HFFc6 (cell line): ENCODE results near the gene KLF11. TPM values are rescaled to one million over a fixed set of nuclear protein-coding genes. Genes with fewer than 3 reads are reported as not detected.

ENCODE experiments used
- DNase-seq: peaks from one replicate; pipeline ENCODE4 v3.0.0-alpha.2; 2018
- H3K27ac Mint-ChIP-seq: 2 replicates; pipeline ENCODE4 v1.8.0; 2020; ENCODE audit warnings: mild to moderate bottlenecking, mixed read lengths
- H3K27me3 Mint-ChIP-seq: 2 replicates; pipeline ENCODE4 v1.8.0; 2021; ENCODE audit warnings: mild to moderate bottlenecking, moderate library complexity, mixed read lengths; ENCODE audit not compliant: insufficient read depth
- H3K36me3 Mint-ChIP-seq: 2 replicates; pipeline ENCODE4 v1.8.0; 2021; ENCODE audit warnings: low read depth, mixed read lengths
- H3K4me1 Mint-ChIP-seq: 2 replicates; pipeline ENCODE4 v1.8.0; 2020; ENCODE audit warnings: low read depth, mixed read lengths
- H3K4me3 Mint-ChIP-seq: 2 replicates; pipeline ENCODE4 v1.8.0; 2020; ENCODE audit warnings: mild to moderate bottlenecking, moderate library complexity, mixed read lengths
- H3K9me3 Mint-ChIP-seq: 2 replicates; pipeline ENCODE4 v1.8.0; 2020; ENCODE audit warnings: mild to moderate bottlenecking, mixed read lengths
- total RNA-seq, 6 experiments: library from RNA; stranded (reverse); fragmentation: NEBNext Ultra II Directional; extraction: Animal tissue kit (Norgen Biotek cat#: 25700); gene quantifications; 2 replicates in 1 of 6; 3 replicates in 5 of 6; pipeline ENCODE4 v1.2.3, GENCODE V29; 2021
- TF ChIP-seq, protein P1 (sequence below): fragments of 200-600 bp; sonication (generic); IDR thresholded peaks from 2 replicates; pipeline ENCODE4 v1.5.0; 2021; ENCODE audit warnings: antibody characterized with exemption, mild to moderate bottlenecking

Gene KLF11
- total RNA-seq, 6 experiments from 2014 or later = 2.8 to 3.9 (median 3.6) TPM

- Mint-ChIP-seq H3K27me3 (peaks cover 52% of the 10 kb centered on the region), H3K4me3 (peak overlapping the region; percentile 84), H3K36me3 (no peaks in the 10 kb centered on the region; the same call in 1 of the 2 replicates), H3K27ac (peak overlapping the region; percentile 79), H3K9me3 (no peaks in the 10 kb centered on the region), H3K4me1 (peaks cover 25% of the 10 kb centered on the region)
- TF ChIP-seq, protein P1, sequence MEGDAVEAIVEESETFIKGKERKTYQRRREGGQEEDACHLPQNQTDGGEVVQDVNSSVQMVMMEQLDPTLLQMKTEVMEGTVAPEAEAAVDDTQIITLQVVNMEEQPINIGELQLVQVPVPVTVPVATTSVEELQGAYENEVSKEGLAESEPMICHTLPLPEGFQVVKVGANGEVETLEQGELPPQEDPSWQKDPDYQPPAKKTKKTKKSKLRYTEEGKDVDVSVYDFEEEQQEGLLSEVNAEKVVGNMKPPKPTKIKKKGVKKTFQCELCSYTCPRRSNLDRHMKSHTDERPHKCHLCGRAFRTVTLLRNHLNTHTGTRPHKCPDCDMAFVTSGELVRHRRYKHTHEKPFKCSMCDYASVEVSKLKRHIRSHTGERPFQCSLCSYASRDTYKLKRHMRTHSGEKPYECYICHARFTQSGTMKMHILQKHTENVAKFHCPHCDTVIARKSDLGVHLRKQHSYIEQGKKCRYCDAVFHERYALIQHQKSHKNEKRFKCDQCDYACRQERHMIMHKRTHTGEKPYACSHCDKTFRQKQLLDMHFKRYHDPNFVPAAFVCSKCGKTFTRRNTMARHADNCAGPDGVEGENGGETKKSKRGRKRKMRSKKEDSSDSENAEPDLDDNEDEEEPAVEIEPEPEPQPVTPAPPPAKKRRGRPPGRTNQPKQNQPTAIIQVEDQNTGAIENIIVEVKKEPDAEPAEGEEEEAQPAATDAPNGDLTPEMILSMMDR = no peak
- DNase-seq = peak; percentile 55
Measured at GRCh38 chr2:10079266-10079869, 36.0 kb downstream of the KLF11 start.

DNA sequence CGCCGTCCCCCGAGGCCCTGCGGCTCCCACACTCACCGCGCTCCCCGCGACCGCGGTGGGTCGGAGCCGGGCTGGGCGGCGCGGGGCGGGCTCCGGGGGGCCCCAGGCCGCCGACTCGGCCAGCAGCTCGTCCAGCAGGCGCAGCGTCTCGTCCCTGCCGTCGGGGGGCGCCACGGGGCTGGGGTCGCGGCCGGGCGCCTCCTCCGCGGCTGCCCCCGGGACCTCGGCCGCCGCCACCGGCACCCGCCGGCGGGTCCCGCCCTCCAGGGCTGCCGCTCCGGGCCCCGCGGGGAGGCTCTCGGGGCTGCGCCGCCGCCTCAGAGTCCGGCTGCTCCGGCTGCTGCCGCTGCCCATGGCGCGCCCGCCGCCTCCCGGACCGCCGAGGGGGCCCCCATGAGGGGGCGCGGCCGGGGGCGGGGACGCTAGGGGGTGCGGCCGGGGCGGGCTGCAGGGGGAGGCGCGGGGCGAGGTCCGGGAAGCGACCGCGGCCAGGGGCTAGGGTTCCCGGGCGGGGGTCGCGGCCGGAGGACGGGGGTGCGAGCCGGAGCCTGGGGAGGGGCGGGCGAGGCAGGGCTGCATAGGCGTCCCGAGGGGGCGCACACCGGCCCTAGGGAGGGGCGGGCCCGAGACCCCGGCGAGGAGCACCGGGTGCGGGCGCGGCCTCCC lies 36.7 kb downstream of the KLF11 start, which contains the start of gene CYS1:
Gene CYS1 (minus strand): TSS at position 542 of the 666 bp plus-strand sequence. CDS start 188 bp downstream, at position 354.
- peak within 1 kb of the TSS; percentile 84 for H3K4me3 Mint-ChIP-seq
- H3K27me3 Mint-ChIP-seq = peaks cover 55% of the 10 kb centered on the region
- TF ChIP-seq, protein P1 = no peak
- H3K4me1 Mint-ChIP-seq = peaks cover 28% of the 10 kb centered on the region
- DNase-seq = no peak
- H3K27ac Mint-ChIP-seq = peak within 1 kb of the TSS; percentile 79
- H3K36me3 Mint-ChIP-seq = no peaks in the 10 kb centered on the region; the same call in 1 of the 2 replicates
- H3K9me3 Mint-ChIP-seq = no peaks in the 10 kb centered on the region

GRCh38 chr2:10080536-10081304 lies 37.4 kb downstream of the KLF11 start:
- no peak for DNase-seq
- Mint-ChIP-seq H3K27me3 (peaks cover 55% of the 10 kb centered on the region), H3K36me3 (no peaks in the 10 kb centered on the region; the same call in 1 of the 2 replicates), H3K4me1 (peaks cover 28% of the 10 kb centered on the region), H3K4me3 (peak overlapping the region; percentile 46; the same call in 1 of the 2 replicates), H3K9me3 (no peaks in the 10 kb centered on the region), H3K27ac (no peak overlapping the region)
- TF ChIP-seq, protein P1 = no peak

DNA sequence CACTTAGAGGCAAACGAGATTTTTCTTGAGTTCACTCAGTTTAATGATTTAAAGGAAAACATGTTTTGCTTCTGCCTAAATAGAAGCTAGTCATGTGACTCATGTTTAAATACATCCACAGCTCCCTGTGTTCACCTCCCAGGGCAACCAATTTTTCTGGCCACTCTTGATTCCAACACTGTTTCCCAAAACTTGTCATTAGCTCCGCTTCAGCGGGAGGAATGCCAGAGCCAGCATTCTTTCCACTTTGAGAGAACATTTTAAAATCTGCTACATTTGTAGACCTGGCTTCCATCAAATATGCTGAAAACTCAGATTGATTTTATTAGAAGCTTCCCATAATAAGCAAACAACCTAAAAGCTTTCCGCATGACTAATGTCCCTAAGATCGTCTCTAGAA lies 39.7 kb downstream of the KLF11 start:
- Mint-ChIP-seq H3K27me3 (peaks cover 69% of the 10 kb centered on the region), H3K4me3 (no peak overlapping the region), H3K9me3 (no peaks in the 10 kb centered on the region), H3K27ac (no peak overlapping the region), H3K36me3 (no peaks in the 10 kb centered on the region; the same call in 1 of the 2 replicates), H3K4me1 (peaks cover 28% of the 10 kb centered on the region)
- DNase-seq = no peak
- TF ChIP-seq, protein P1 = no peak

DNA sequence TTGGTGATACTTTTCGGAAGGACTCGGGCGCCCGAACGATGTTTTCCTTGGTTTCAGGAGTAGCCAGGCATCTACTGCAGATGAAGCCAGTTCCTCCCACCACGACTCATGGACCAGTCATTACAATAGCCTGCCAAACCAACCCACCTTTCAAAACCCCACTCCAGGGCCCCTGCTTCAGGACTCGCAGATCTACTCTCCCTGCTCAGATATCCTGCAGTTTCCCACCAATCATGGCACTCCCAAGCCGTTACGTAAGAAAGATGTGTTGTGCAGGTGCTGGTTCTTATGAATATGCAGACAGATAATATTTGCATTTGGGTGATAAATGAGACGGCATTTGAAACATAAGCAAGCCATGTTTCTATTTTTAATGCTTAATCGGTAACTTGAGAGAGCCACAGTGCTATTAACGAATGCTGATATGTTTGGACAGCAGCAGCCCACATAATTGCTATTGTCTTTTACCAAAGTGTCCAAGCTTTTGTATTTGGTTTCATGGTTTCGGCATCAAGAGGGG lies 40.4 kb downstream of the KLF11 start:
- TF ChIP-seq, protein P1 = no peak
- Mint-ChIP-seq H3K4me3 (no peak overlapping the region), H3K36me3 (no peaks in the 10 kb centered on the region; the same call in 1 of the 2 replicates), H3K9me3 (no peaks in the 10 kb centered on the region), H3K27ac (no peak overlapping the region), H3K27me3 (peaks cover 64% of the 10 kb centered on the region), H3K4me1 (peaks cover 24% of the 10 kb centered on the region)
- no peak for DNase-seq
